GM18519 (cell line): ENCODE measurements around the gene DGKG.

ENCODE experiments used
- ATAC-seq: cut with Tn5 transposase; IDR thresholded peaks from one replicate; pipeline ENCODE4 v1.9.1; 2021; ENCODE audit warnings: mild to moderate bottlenecking, moderate library complexity; ENCODE audit not compliant: unreplicated experiment, low FRiP score

Gene DGKG

GRCh38 chr3:186368717-186369116 is 6.7 kb upstream of the DGKG start:
- ATAC-seq, result no peak

- no peak for ATAC-seq
These were observed 6.1 kb upstream of the DGKG start for GRCh38 chr3:186368176-186368575.

- no peak for ATAC-seq
These were observed 5.6 kb upstream of the DGKG start for GRCh38 chr3:186367631-186368030.

- ATAC-seq, result no peak
These were observed 4.2 kb upstream of the DGKG start for GRCh38 chr3:186366206-186366605.

- no peak for ATAC-seq
These were observed 3.4 kb upstream of the DGKG start for GRCh38 chr3:186365202-186365974.

GRCh38 chr3:186362988-186363387 is 954 bp upstream of the DGKG start:
- no peak for ATAC-seq

- no peak for ATAC-seq
These were observed 456 bp upstream of the DGKG start for GRCh38 chr3:186362537-186362842.

- no peak for ATAC-seq
These were observed 730 bp downstream of the DGKG start for GRCh38 chr3:186361246-186361761.

- no peak for ATAC-seq
These were observed 1.3 kb downstream of the DGKG start for GRCh38 chr3:186360779-186361178.

GRCh38 chr3:186359078-186359477 is 3.0 kb downstream of the DGKG start:
- no peak for ATAC-seq

GRCh38 chr3:186356152-186356551 is 5.9 kb downstream of the DGKG start:
- no peak for ATAC-seq

- no peak for ATAC-seq
These were observed 7.9 kb downstream of the DGKG start for GRCh38 chr3:186354100-186354499.

GRCh38 chr3:186352369-186352768 is 9.7 kb downstream of the DGKG start:
- no peak for ATAC-seq

GRCh38 chr3:186342197-186342596 is 19.8 kb downstream of the DGKG start:
- peak; percentile 50 for ATAC-seq

GRCh38 chr3:186340204-186340603 is 21.8 kb downstream of the DGKG start:
- no peak for ATAC-seq

- ATAC-seq, result no peak
These were observed 22.7 kb downstream of the DGKG start for GRCh38 chr3:186339180-186339918.

- no peak for ATAC-seq
These were observed 28.8 kb downstream of the DGKG start for GRCh38 chr3:186333256-186333655.

- ATAC-seq, result no peak
These were observed 31.1 kb downstream of the DGKG start for GRCh38 chr3:186330772-186331460.

GRCh38 chr3:186329589-186329988 is 32.4 kb downstream of the DGKG start:
- no peak for ATAC-seq

GRCh38 chr3:186327912-186328487 is 34.0 kb downstream of the DGKG start:
- no peak for ATAC-seq

GRCh38 chr3:186322761-186323160 is 39.3 kb downstream of the DGKG start:
- no peak for ATAC-seq
